Measurements from ENCODE around the gene BLNK.

The BLNK gene

GRCh38 chr10:96287392-96288105, 16.2 kb upstream of the BLNK start:
- DNase-seq, result no peak

- no peak for DNase-seq
Measured at GRCh38 chr10:96285331-96285752, 14.0 kb upstream of the BLNK start.

- DNase-seq, result no peak
Measured at GRCh38 chr10:96283756-96284155, 12.4 kb upstream of the BLNK start.

GRCh38 chr10:96283351-96283750, 12.0 kb upstream of the BLNK start:
- no peak for DNase-seq

GRCh38 chr10:96281444-96282029, 10.2 kb upstream of the BLNK start:
- DNase-seq, result no peak

- no peak for DNase-seq
Measured at GRCh38 chr10:96280859-96281258, 9.5 kb upstream of the BLNK start.

- DNase-seq, result no peak
Measured at GRCh38 chr10:96279191-96279641, 7.8 kb upstream of the BLNK start.

GRCh38 chr10:96276831-96277230, 5.5 kb upstream of the BLNK start:
- no peak for DNase-seq

- DNase-seq, result no peak
Measured at GRCh38 chr10:96276426-96276825, 5.1 kb upstream of the BLNK start.

GRCh38 chr10:96275685-96276418, 4.5 kb upstream of the BLNK start:
- no peak for DNase-seq

- no peak for DNase-seq
Measured at GRCh38 chr10:96272316-96273280, 1.2 kb upstream of the BLNK start.

- DNase-seq, result no peak
Measured at GRCh38 chr10:96270571-96270970, 798 bp downstream of the BLNK start.

GRCh38 chr10:96269438-96270300, 1.7 kb downstream of the BLNK start:
- DNase-seq, result no peak

- DNase-seq, result no peak
Measured at GRCh38 chr10:96268341-96268909, 2.9 kb downstream of the BLNK start.

GRCh38 chr10:96267234-96267705, 4.1 kb downstream of the BLNK start:
- DNase-seq, result no peak

GRCh38 chr10:96266118-96266770, 5.1 kb downstream of the BLNK start:
- DNase-seq, result no peak

- DNase-seq, result no peak
Measured at GRCh38 chr10:96264938-96265337, 6.4 kb downstream of the BLNK start.

- DNase-seq, result no peak
Measured at GRCh38 chr10:96263669-96264068, 7.7 kb downstream of the BLNK start.

- DNase-seq, result no peak
Measured at GRCh38 chr10:96263176-96263575, 8.2 kb downstream of the BLNK start.

- DNase-seq, result no peak
Measured at GRCh38 chr10:96261930-96262329, 9.4 kb downstream of the BLNK start.

GRCh38 chr10:96261132-96261531, 10.2 kb downstream of the BLNK start:
- DNase-seq, result no peak
